ENCODE results near the gene NKX6-1. TPM values are rescaled to one million over a fixed set of nuclear protein-coding genes. Genes with fewer than 3 reads are reported as not detected.

The NKX6-1 gene
- total RNA-seq, 4 donors from 2014 or later, result 0.14 TPM; not detected in 3

- no peak for DNase-seq
- H3K4me1 ChIP-seq, result peaks cover 4 to 15% (median 7%) of the 10 kb centered on the region in 4 donors
- intact Hi-C loops (cut with DNase I; ENCODE audit: low total_unique reads) (no loop called here), in situ Hi-C loops (cut with MboI; ENCODE audit: low pct_ligation_motif_present in 1 of 4, low pct_unique_long_range_greater_than_20kb in 1 of 4, low sequenced_read_pairs in 3 of 4) (no loop called here)
- H3K27ac ChIP-seq, result no peak overlapping the region
- H3K9me3 ChIP-seq, result no peaks in the 10 kb centered on the region
- H3K36me3 ChIP-seq, result no peaks in the 10 kb centered on the region
- H3K4me3 ChIP-seq, result no peak overlapping the region
- WGBS, 2 donors (ENCODE audit: low coverage in 1 of 2), result 63 to 69% methylated on average over 1 of the region's 1 CpG
- TF ChIP-seq EP300 (IDR thresholded peaks at IDR 0.05; ENCODE audit: low read depth) (no peak), POLR2AphosphoS5 (IDR thresholded peaks at IDR 0.05) (no peak), POLR2A (IDR thresholded peaks at IDR 0.05) (no peak)
- TF ChIP-seq, protein P1, sequence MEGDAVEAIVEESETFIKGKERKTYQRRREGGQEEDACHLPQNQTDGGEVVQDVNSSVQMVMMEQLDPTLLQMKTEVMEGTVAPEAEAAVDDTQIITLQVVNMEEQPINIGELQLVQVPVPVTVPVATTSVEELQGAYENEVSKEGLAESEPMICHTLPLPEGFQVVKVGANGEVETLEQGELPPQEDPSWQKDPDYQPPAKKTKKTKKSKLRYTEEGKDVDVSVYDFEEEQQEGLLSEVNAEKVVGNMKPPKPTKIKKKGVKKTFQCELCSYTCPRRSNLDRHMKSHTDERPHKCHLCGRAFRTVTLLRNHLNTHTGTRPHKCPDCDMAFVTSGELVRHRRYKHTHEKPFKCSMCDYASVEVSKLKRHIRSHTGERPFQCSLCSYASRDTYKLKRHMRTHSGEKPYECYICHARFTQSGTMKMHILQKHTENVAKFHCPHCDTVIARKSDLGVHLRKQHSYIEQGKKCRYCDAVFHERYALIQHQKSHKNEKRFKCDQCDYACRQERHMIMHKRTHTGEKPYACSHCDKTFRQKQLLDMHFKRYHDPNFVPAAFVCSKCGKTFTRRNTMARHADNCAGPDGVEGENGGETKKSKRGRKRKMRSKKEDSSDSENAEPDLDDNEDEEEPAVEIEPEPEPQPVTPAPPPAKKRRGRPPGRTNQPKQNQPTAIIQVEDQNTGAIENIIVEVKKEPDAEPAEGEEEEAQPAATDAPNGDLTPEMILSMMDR (IDR thresholded peaks at IDR 0.05), result no peak
- H3K27me3 ChIP-seq, result peaks cover 57% of the 10 kb centered on the region
Observed at GRCh38 chr4:84477738-84478137, 21.4 kb downstream of the NKX6-1 start.

DNA sequence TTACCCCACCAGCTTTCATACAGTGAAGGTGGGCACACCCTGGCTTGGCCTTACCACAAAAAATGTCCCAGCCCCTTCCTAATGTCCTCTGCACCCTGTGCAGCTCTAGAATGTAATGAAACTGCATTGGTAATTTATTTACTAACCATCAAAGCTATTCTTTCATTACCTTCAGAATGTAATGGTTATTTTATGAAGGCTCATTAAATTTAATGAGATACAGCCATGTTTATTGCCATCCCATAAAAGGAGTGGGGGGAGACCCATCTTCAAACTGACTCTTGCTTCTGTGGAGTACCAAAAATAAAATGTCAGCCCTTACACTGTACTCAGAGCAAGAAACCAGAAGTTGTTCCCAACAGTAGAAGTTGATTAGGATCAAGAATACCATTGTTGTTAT, 25.0 kb downstream of the NKX6-1 start:
- Histone ChIP-seq H3K4me1 (no peaks in the 10 kb centered on the region), H3K27ac (no peak overlapping the region), H3K4me3 (no peak overlapping the region), H3K27me3 (peaks cover 27% of the 10 kb centered on the region), H3K36me3 (no peaks in the 10 kb centered on the region), H3K9me3 (no peaks in the 10 kb centered on the region)
- intact Hi-C loops (cut with DNase I; ENCODE audit: low total_unique reads), result no loop called here
- in situ Hi-C loops (cut with MboI; ENCODE audit: low pct_ligation_motif_present in 1 of 4, low pct_unique_long_range_greater_than_20kb in 1 of 4, low sequenced_read_pairs in 3 of 4), result no loop called here
- no peak for DNase-seq
- TF ChIP-seq EP300 (IDR thresholded peaks at IDR 0.05; ENCODE audit: low read depth) (no peak), POLR2A (IDR thresholded peaks at IDR 0.05) (no peak), POLR2AphosphoS5 (IDR thresholded peaks at IDR 0.05) (no peak)

DNA sequence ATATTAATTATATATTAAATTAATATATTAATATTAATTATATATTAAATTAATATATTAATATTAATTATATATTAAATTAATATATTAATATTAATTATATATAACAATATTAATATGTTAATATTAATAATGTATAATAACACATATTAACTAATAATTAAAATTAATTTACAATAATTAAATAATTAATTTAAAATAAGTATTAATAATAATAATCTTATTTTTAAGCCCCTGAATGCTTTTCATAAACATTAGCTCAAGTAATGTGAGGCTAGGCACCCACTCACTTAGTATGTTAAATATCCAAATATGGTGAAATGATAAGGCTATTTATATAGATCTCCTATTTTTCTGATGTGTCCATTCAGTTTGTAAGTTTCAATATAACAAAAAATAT, 26.9 kb downstream of the NKX6-1 start:
- H3K36me3 ChIP-seq, result no peaks in the 10 kb centered on the region
- H3K4me1 ChIP-seq, result no peaks in the 10 kb centered on the region
- DNase-seq, result no peak
- intact Hi-C loops (cut with DNase I; ENCODE audit: low total_unique reads), result no loop called here
- TF ChIP-seq POLR2A (IDR thresholded peaks at IDR 0.05) (no peak), EP300 (IDR thresholded peaks at IDR 0.05; ENCODE audit: low read depth) (no peak), POLR2AphosphoS5 (IDR thresholded peaks at IDR 0.05) (no peak)
- TF ChIP-seq, protein P1 (IDR thresholded peaks at IDR 0.05), result no peak
- no peak overlapping the region for H3K27ac ChIP-seq
- H3K4me3 ChIP-seq, result no peak overlapping the region
- in situ Hi-C loops (cut with MboI; ENCODE audit: low pct_ligation_motif_present in 1 of 4, low pct_unique_long_range_greater_than_20kb in 1 of 4, low sequenced_read_pairs in 3 of 4), result no loop called here
- H3K9me3 ChIP-seq, result no peaks in the 10 kb centered on the region
- H3K27me3 ChIP-seq, result peaks cover 21% of the 10 kb centered on the region

DNA sequence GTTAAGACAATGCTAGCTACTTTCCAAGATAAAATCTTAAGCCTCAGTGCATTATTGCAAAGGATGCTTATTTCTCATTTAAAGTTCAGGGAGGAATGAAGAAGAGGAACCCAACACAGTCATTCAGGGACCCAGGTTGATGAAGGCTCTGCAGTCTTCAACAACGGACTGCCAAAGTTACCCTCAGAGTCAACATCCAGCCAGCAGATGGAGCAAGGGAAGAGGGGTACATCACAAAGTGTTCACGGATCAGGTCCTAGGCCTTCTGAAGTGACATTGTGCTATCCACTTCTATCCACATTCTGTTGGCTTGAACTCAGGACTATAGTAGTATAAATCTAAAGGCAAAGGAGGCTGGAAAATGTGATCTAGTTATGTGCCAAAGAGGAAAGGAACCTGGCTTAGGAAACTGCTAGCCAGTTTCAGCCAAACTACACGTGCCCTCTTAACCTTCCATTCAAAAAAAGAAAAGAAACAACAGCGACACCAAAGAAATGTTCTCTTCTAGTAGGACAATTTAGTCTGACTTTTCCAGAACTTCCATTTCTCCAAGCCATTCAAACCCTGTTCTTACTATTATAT, 28.8 kb downstream of the NKX6-1 start:
- in situ Hi-C loops (cut with MboI; ENCODE audit: low pct_ligation_motif_present in 1 of 4, low pct_unique_long_range_greater_than_20kb in 1 of 4, low sequenced_read_pairs in 3 of 4) (no loop called here), intact Hi-C loops (cut with DNase I; ENCODE audit: low total_unique reads) (no loop called here)
- Histone ChIP-seq H3K4me3 (no peak overlapping the region), H3K9me3 (no peaks in the 10 kb centered on the region), H3K27me3 (peaks cover 13% of the 10 kb centered on the region), H3K4me1 (no peaks in the 10 kb centered on the region), H3K27ac (no peak overlapping the region), H3K36me3 (no peaks in the 10 kb centered on the region)
- WGBS, 2 donors (ENCODE audit: low coverage in 1 of 2), result 62 to 66% methylated on average over 3 to 4 of the region's 4 CpGs
- no peak for TF ChIP-seq POLR2AphosphoS5 (IDR thresholded peaks at IDR 0.05)
- TF ChIP-seq POLR2A (IDR thresholded peaks at IDR 0.05), result no peak
- no peak for TF ChIP-seq EP300 (IDR thresholded peaks at IDR 0.05; ENCODE audit: low read depth)
- TF ChIP-seq, protein P1 (IDR thresholded peaks at IDR 0.05), result no peak
- DNase-seq, result no peak

DNA sequence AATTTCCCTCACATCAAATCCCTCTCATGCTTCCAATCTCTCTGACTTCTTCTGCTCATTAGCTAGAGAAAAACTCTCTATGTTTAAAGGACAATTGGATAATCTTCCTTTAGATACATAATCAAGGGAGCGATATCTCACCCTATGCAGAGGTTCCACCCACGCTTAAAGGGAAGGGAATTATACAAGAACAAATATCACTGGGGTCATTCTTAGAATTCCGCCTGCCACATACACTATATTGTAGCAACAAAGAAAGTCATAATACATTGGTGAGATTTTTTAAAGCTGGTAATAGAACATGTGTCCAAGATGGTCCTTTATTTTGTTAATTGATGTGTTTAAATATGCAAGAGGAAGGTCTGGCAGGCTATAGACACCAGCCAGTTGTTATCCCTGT, 31.5 kb downstream of the NKX6-1 start:
- Histone ChIP-seq H3K9me3 (peaks cover 5 to 7% of the 10 kb centered on the region in 2 donors), H3K27me3 (peaks cover 13% of the 10 kb centered on the region), H3K36me3 (no peaks in the 10 kb centered on the region), H3K27ac (no peak overlapping the region), H3K4me3 (no peak overlapping the region), H3K4me1 (no peaks in the 10 kb centered on the region)
- in situ Hi-C loops (cut with MboI; ENCODE audit: low pct_ligation_motif_present in 1 of 4, low pct_unique_long_range_greater_than_20kb in 1 of 4, low sequenced_read_pairs in 3 of 4), result no loop called here
- no peak for DNase-seq
- WGBS, 2 donors (ENCODE audit: low coverage in 1 of 2), result 48 to 58% methylated on average over 3 of the region's 3 CpGs
- intact Hi-C loops (cut with DNase I; ENCODE audit: low total_unique reads), result no loop called here
- TF ChIP-seq POLR2AphosphoS5 (IDR thresholded peaks at IDR 0.05), result no peak
- TF ChIP-seq, protein P1 (IDR thresholded peaks at IDR 0.05), result no peak
- no peak for TF ChIP-seq POLR2A (IDR thresholded peaks at IDR 0.05)
- TF ChIP-seq EP300 (IDR thresholded peaks at IDR 0.05; ENCODE audit: low read depth), result no peak
